Liver (tissue), 9 donors: ENCODE data around the gene SLC12A7. TPM values are rescaled to one million over a fixed set of nuclear protein-coding genes. Genes with fewer than 3 reads are reported as not detected.

Experiments used
- DNase-seq: peaks from one replicate; pipeline ENCODE4 v3.0.0-alpha.2; 2017; ENCODE audit warnings: low spot score
- H3K27ac ChIP-seq, 2 donors: one replicate each; pipeline ENCODE4 v1.7.0; 2013; ENCODE audit warnings: inconsistent platforms in 2 of 2, low read length in 2 of 2, control low read depth in 1 of 2, low read depth in 1 of 2, mild to moderate bottlenecking in 1 of 2
- H3K27me3 ChIP-seq, 4 donors: one replicate each; pipeline versions ENCODE4 v1.6.1 to v1.7.0; 2013; ENCODE audit warnings: low read length in 3 of 4, inconsistent platforms in 1 of 4, mild to moderate bottlenecking in 1 of 4, moderate library complexity in 1 of 4; ENCODE audit not compliant: control insufficient read depth in 4 of 4, insufficient read depth in 4 of 4
- H3K36me3 ChIP-seq, 4 donors: one replicate each; pipeline versions ENCODE4 v1.6.1 to v1.7.0; 2013; ENCODE audit warnings: low read length in 3 of 4, mild to moderate bottlenecking in 3 of 4, low read depth in 1 of 4, moderate library complexity in 1 of 4; ENCODE audit not compliant: control insufficient read depth in 4 of 4, insufficient read depth in 3 of 4
- H3K4me1 ChIP-seq, 4 donors: one replicate each; pipeline versions ENCODE4 v1.6.1 to v1.7.0; 2013; ENCODE audit warnings: low read length in 3 of 4, mild to moderate bottlenecking in 3 of 4, moderate library complexity in 1 of 4; ENCODE audit not compliant: control insufficient read depth in 4 of 4, insufficient read depth in 4 of 4
- H3K4me3 ChIP-seq, 3 donors: one replicate each; pipeline versions ENCODE4 v1.6.1 to v1.7.0; 2013; ENCODE audit warnings: low read length in 3 of 3, control low read depth in 1 of 3, low read depth in 1 of 3, mild to moderate bottlenecking in 1 of 3
- H3K9ac ChIP-seq, 2 donors: one replicate each; pipeline ENCODE4 v1.7.0; 2013; ENCODE audit warnings: low read length in 2 of 2, mild to moderate bottlenecking in 2 of 2, moderate library complexity in 2 of 2, control low read depth in 1 of 2, low read depth in 1 of 2
- H3K9me3 ChIP-seq, 4 donors: one replicate each; pipeline versions ENCODE4 v1.6.1 to v1.7.0; 2013; ENCODE audit warnings: low read length in 3 of 4; ENCODE audit not compliant: control insufficient read depth in 4 of 4
- ATF3 ChIP-seq: IDR thresholded peaks from 2 replicates; pipeline ENCODE4 v1.6.1; 2016; ENCODE audit warnings: antibody characterized with exemption
- EGR1 ChIP-seq, 2 donors: IDR thresholded peaks; 2 replicates each; pipeline ENCODE4 v1.6.1; 2016 to 2018; ENCODE audit warnings: antibody characterized with exemption in 2 of 2, low read depth in 2 of 2
- FOXA1 ChIP-seq: IDR thresholded peaks from 2 replicates; pipeline ENCODE4 v1.6.1; 2016; ENCODE audit warnings: antibody characterized with exemption
- FOXA2 ChIP-seq: IDR thresholded peaks from 2 replicates; pipeline ENCODE4 v1.6.1; 2016; ENCODE audit warnings: antibody characterized with exemption
- HNF4A ChIP-seq, 2 donors: conservative IDR thresholded peaks; 2 replicates each; pipeline ENCODE4 v1.6.1; 2016; ENCODE audit warnings: antibody characterized with exemption in 2 of 2, mild to moderate bottlenecking in 2 of 2
- RAD21 ChIP-seq, 2 donors: IDR thresholded peaks; 2 replicates each; pipeline ENCODE4 v1.6.1; 2016; ENCODE audit warnings: antibody characterized with exemption in 2 of 2, mild to moderate bottlenecking in 2 of 2
- WGBS: extraction: QIAGEN DNeasy Blood & Tissue Kit; methylation state at CpG from one replicate; pipeline ENCODE4 v1.1.7; 2013; 5-methylcytosine and 5-hydroxymethylcytosine counted together
- polyA plus RNA-seq, 2 donors: library from polyadenylated mRNA; stranded (reverse) in 1 of 2; unstranded in 1 of 2; fragments of 200-250 nt in 1 of 2; fragments of >200 nt in 1 of 2; fragmentation: Nextera tagmentation in 1 of 2; extraction: Ambion mirVana in 1 of 2; gene quantifications; one replicate each; pipeline versions ENCODE4 v1.2.1 to v1.2.3, GENCODE V29; 2013 to 2015
- total RNA-seq, 2 donors: library from RNA; depleted of rRNA; stranded (reverse); fragments of >200 nt; gene quantifications; one replicate each; pipeline ENCODE4 v1.2.3, GENCODE V29; 2014
- TF ChIP-seq, protein P1 (sequence below): fragments of 150-350 bp; IDR thresholded peaks from 2 replicates; pipeline ENCODE4 v1.5.1; 2017; ENCODE audit warnings: improper control_type of control experiment, low read depth, low read length; ENCODE audit not compliant: missing input control
- TF ChIP-seq, protein P2 (sequence below): IDR thresholded peaks from 2 replicates; pipeline ENCODE4 v1.6.1; 2016; ENCODE audit warnings: antibody characterized with exemption, mild to moderate bottlenecking
- donor health status: healthy.
- donor health status: healthy.
- donor health status: healthy.
- donor health status: healthy.
- donor health status: healthy.

The SLC12A7 gene
- total and polyA plus RNA-seq, 4 donors = 12.3 to 64.2 (median 28.9) TPM

DNA sequence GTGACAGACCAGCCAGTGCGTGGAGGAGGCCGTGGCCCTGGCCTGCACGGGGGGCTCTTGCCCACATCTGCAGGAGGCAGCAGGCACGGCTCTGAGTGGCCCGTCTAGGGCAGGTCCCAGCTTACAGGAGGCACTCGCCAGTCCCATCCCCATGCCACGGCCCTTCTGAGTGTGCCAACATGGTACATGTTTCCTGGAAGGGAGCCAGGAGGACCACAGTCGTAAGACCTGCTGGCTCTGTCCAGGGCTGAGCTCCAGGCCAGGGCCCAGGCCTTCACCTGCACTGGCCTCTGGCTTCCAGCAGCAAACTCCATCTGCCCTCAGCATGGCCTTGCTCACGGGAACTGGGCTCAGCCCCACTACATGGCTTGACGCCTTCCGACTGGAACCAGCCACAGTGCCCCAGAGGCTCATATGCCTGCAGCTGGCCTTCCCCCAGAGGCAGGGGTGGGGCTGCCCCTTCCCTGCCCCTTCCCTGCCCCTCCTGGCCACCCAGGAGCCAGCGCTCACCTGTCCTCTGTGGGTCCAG lies 99.5 kb downstream of the SLC12A7 start:
- DNase-seq = no peak
- TF ChIP-seq, protein P1, sequence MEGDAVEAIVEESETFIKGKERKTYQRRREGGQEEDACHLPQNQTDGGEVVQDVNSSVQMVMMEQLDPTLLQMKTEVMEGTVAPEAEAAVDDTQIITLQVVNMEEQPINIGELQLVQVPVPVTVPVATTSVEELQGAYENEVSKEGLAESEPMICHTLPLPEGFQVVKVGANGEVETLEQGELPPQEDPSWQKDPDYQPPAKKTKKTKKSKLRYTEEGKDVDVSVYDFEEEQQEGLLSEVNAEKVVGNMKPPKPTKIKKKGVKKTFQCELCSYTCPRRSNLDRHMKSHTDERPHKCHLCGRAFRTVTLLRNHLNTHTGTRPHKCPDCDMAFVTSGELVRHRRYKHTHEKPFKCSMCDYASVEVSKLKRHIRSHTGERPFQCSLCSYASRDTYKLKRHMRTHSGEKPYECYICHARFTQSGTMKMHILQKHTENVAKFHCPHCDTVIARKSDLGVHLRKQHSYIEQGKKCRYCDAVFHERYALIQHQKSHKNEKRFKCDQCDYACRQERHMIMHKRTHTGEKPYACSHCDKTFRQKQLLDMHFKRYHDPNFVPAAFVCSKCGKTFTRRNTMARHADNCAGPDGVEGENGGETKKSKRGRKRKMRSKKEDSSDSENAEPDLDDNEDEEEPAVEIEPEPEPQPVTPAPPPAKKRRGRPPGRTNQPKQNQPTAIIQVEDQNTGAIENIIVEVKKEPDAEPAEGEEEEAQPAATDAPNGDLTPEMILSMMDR = no peak
- TF ChIP-seq EGR1 (IDR thresholded peaks at IDR 0.05; ENCODE audit: low read depth in 2 of 2) = no peak
- TF ChIP-seq RAD21 (IDR thresholded peaks at IDR 0.05) = no peak
- no peak overlapping the region for H3K4me3 ChIP-seq
- 88% methylated on average over 12 of the region's 12 CpGs for WGBS
- H3K9me3 ChIP-seq = no peaks in the 10 kb centered on the region
- no peaks in the 10 kb centered on the region for H3K36me3 ChIP-seq
- peaks cover 0 to 4% (median 1%) of the 10 kb centered on the region in 4 donors for H3K27me3 ChIP-seq
- H3K4me1 ChIP-seq = peaks cover 0 to 17% (median 8%) of the 10 kb centered on the region in 4 donors
- no peak overlapping the region for H3K9ac ChIP-seq
- no peak overlapping the region for H3K27ac ChIP-seq

- no peak overlapping the region for H3K4me3 ChIP-seq
- WGBS = 84% methylated on average over 19 of the region's 19 CpGs
- peaks cover 0 to 4% (median 1%) of the 10 kb centered on the region in 4 donors for H3K27me3 ChIP-seq
Measured at GRCh38 chr5:1011741-1012312, 100.0 kb downstream of the SLC12A7 start.

DNA sequence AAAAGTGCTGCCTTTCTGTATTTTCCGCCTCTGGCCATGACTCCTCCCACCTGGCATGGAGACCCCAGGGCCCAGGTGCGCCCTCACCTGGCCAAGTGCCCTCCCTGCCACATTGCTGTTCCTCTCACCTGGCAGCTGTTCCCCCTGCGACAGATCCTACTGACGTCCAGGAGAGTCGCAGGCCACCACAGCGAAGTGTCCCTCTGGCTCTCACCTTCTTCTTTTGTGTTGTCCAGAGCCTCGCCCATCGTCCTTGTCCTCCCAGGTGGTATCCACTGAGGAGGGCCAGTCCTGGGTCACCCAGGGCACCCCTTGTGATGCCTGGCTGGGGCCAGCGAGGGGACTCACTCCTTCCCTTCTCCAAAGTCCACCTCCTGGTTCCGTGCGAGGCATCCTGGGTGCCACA lies 100.6 kb downstream of the SLC12A7 start:
- Histone ChIP-seq H3K27ac (no peak overlapping the region), H3K9ac (no peak overlapping the region), H3K27me3 (peaks cover 0 to 4% (median 1%) of the 10 kb centered on the region in 4 donors), H3K36me3 (no peaks in the 10 kb centered on the region), H3K9me3 (no peaks in the 10 kb centered on the region), H3K4me3 (no peak overlapping the region), H3K4me1 (peaks cover 0 to 15% (median 5%) of the 10 kb centered on the region in 4 donors)
- 52% methylated on average over 11 of the region's 11 CpGs for WGBS
- no peak for DNase-seq
- TF ChIP-seq FOXA2 (no peak), RAD21 (IDR thresholded peaks at IDR 0.05) (peak in 1 of 2 donors; percentile 45), EGR1 (IDR thresholded peaks at IDR 0.05; ENCODE audit: low read depth in 2 of 2) (no peak)
- TF ChIP-seq, protein P1 = peak; percentile 37

More at GRCh38 chr5:1011741-1012312, 100.0 kb downstream of the SLC12A7 start:
- no peak overlapping the region for H3K9ac ChIP-seq
- no peak for TF ChIP-seq FOXA1
- no peak for DNase-seq
- no peaks in the 10 kb centered on the region for H3K36me3 ChIP-seq
- H3K9me3 ChIP-seq = no peaks in the 10 kb centered on the region
- no peak overlapping the region for H3K27ac ChIP-seq
- peaks cover 0 to 17% (median 8%) of the 10 kb centered on the region in 4 donors for H3K4me1 ChIP-seq

- H3K36me3 ChIP-seq = no peaks in the 10 kb centered on the region
- TF ChIP-seq ATF3 (no peak), HNF4A (conservative IDR thresholded peaks at IDR 0.05) (peak in 1 of 2 donors; percentile 24)
- TF ChIP-seq, protein P2, sequence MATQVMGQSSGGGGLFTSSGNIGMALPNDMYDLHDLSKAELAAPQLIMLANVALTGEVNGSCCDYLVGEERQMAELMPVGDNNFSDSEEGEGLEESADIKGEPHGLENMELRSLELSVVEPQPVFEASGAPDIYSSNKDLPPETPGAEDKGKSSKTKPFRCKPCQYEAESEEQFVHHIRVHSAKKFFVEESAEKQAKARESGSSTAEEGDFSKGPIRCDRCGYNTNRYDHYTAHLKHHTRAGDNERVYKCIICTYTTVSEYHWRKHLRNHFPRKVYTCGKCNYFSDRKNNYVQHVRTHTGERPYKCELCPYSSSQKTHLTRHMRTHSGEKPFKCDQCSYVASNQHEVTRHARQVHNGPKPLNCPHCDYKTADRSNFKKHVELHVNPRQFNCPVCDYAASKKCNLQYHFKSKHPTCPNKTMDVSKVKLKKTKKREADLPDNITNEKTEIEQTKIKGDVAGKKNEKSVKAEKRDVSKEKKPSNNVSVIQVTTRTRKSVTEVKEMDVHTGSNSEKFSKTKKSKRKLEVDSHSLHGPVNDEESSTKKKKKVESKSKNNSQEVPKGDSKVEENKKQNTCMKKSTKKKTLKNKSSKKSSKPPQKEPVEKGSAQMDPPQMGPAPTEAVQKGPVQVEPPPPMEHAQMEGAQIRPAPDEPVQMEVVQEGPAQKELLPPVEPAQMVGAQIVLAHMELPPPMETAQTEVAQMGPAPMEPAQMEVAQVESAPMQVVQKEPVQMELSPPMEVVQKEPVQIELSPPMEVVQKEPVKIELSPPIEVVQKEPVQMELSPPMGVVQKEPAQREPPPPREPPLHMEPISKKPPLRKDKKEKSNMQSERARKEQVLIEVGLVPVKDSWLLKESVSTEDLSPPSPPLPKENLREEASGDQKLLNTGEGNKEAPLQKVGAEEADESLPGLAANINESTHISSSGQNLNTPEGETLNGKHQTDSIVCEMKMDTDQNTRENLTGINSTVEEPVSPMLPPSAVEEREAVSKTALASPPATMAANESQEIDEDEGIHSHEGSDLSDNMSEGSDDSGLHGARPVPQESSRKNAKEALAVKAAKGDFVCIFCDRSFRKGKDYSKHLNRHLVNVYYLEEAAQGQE = no peak
- no peak for DNase-seq
- peaks cover 0 to 4% (median 1%) of the 10 kb centered on the region in 4 donors for H3K27me3 ChIP-seq
- WGBS = 51% methylated on average over 13 of the region's 13 CpGs
- H3K9me3 ChIP-seq = no peaks in the 10 kb centered on the region
- H3K4me1 ChIP-seq = peaks cover 0 to 11% (median 3%) of the 10 kb centered on the region in 4 donors
- H3K27ac ChIP-seq = no peak overlapping the region
- H3K4me3 ChIP-seq = no peak overlapping the region
- no peak overlapping the region for H3K9ac ChIP-seq
Measured at GRCh38 chr5:1010641-1011046, 101.2 kb downstream of the SLC12A7 start.
